Peyer's patch (tissue), 4 donors: Measurements from ENCODE around the gene WARS2. TPM values are rescaled to one million over a fixed set of nuclear protein-coding genes. Genes with fewer than 3 reads are reported as not detected.
"Not testable (repeated sequence)": the region's sequence is repeated elsewhere in the genome, so short reads cannot be mapped to it uniquely, and the experiment has no call there.

ENCODE experiments used
- DNase-seq, 3 donors: peaks; one replicate each; pipeline ENCODE4 v3.0.0-alpha.2; 2017 to 2019
- H3K27ac ChIP-seq, 4 donors: fragments of 200-600 bp; sonication (generic); one replicate each; pipeline ENCODE4 v1.5.1; 2016 to 2019
- H3K27me3 ChIP-seq, 2 donors: fragments of 200-600 bp; sonication (generic); one replicate each; pipeline ENCODE4 v1.5.1; 2019
- H3K36me3 ChIP-seq, 3 donors: fragments of 200-600 bp; sonication (generic); one replicate each; pipeline ENCODE4 v1.5.1; 2016 to 2019
- H3K4me1 ChIP-seq, 4 donors: fragments of 200-600 bp; sonication (generic); one replicate each; pipeline ENCODE4 v1.5.1; 2016 to 2019
- H3K4me3 ChIP-seq, 4 donors: fragments of 200-600 bp; sonication (generic); 1 replicate in 3 of 4; 2 replicates in 1 of 4; pipeline ENCODE4 v1.5.1; 2016 to 2019; ENCODE audit warnings: mild to moderate bottlenecking in 1 of 4
- H3K9me3 ChIP-seq, 4 donors: fragments of 200-600 bp; sonication (generic); one replicate each; pipeline ENCODE4 v1.5.1; 2016 to 2019; ENCODE audit warnings: mild to moderate bottlenecking in 1 of 4
- CTCF ChIP-seq, 6 experiments: fragments of 450-650 bp in 4 of 6; fragments of 200-600 bp in 2 of 6; sonication (generic) in 1 of 6; IDR thresholded peaks; one replicate each; pipeline ENCODE4 v1.5.1; 2017 to 2019; ENCODE audit warnings: antibody characterized with exemption in 6 of 6, mild to moderate bottlenecking in 3 of 6, moderate library complexity in 1 of 6
- POLR2A ChIP-seq, 2 donors: fragments of 450-650 bp; IDR thresholded peaks; one replicate each; pipeline ENCODE4 v1.5.1; 2017; ENCODE audit warnings: antibody characterized with exemption in 2 of 2, mild to moderate bottlenecking in 2 of 2, moderate library complexity in 2 of 2
- total RNA-seq, 4 donors: library from RNA; depleted of rRNA; stranded (reverse); fragments of >200 nt; gene quantifications; one replicate each; pipeline ENCODE4 v1.1.0, GENCODE V29; 2016

The WARS2 gene
- total RNA-seq, 4 donors from 2014 or later: 7.5 to 20.6 (median 10.6) TPM

- H3K9me3 ChIP-seq: no peaks in the 10 kb centered on the region
- H3K4me3 ChIP-seq: no peak overlapping the region
- no peak for TF ChIP-seq POLR2A (IDR thresholded peaks at IDR 0.05)
- TF ChIP-seq CTCF (IDR thresholded peaks at IDR 0.05): no peak
- no peak overlapping the region for H3K27ac ChIP-seq
- no peak for DNase-seq
- no peaks in the 10 kb centered on the region for H3K36me3 ChIP-seq
- H3K4me1 ChIP-seq: peaks cover 0 to 11% (median 1%) of the 10 kb centered on the region in 4 donors
- no peaks in the 10 kb centered on the region for H3K27me3 ChIP-seq
These were observed 4.1 kb downstream of the WARS2 start for GRCh38 chr1:119136401-119136800.

GRCh38 chr1:119133987-119134386, 6.5 kb downstream of the WARS2 start:
- no peaks in the 10 kb centered on the region for H3K9me3 ChIP-seq
- TF ChIP-seq CTCF (IDR thresholded peaks at IDR 0.05) (no peak), POLR2A (IDR thresholded peaks at IDR 0.05) (no peak)
- no peak overlapping the region for H3K27ac ChIP-seq
- H3K36me3 ChIP-seq: no peaks in the 10 kb centered on the region
- no peak overlapping the region for H3K4me3 ChIP-seq
- DNase-seq: no peak
- no peaks in the 10 kb centered on the region for H3K27me3 ChIP-seq
- no peaks in the 10 kb centered on the region for H3K4me1 ChIP-seq

- Histone ChIP-seq H3K27me3 (no peaks in the 10 kb centered on the region), H3K4me1 (no peaks in the 10 kb centered on the region), H3K4me3 (no peak overlapping the region), H3K27ac (no peak overlapping the region), H3K36me3 (no peaks in the 10 kb centered on the region), H3K9me3 (no peaks in the 10 kb centered on the region)
- DNase-seq: no peak
- TF ChIP-seq POLR2A (IDR thresholded peaks at IDR 0.05): no peak
- TF ChIP-seq CTCF (IDR thresholded peaks at IDR 0.05): no peak
These were observed 8.3 kb downstream of the WARS2 start for GRCh38 chr1:119132179-119132578.

- no peaks in the 10 kb centered on the region for H3K27me3 ChIP-seq
- no peak for DNase-seq
- H3K36me3 ChIP-seq: no peaks in the 10 kb centered on the region
- no peaks in the 10 kb centered on the region for H3K9me3 ChIP-seq
- H3K4me1 ChIP-seq: no peaks in the 10 kb centered on the region
- H3K27ac ChIP-seq: no peak overlapping the region
- H3K4me3 ChIP-seq: no peak overlapping the region
- no peak for TF ChIP-seq CTCF (IDR thresholded peaks at IDR 0.05)
- TF ChIP-seq POLR2A (IDR thresholded peaks at IDR 0.05): no peak
These were observed 14.6 kb downstream of the WARS2 start for GRCh38 chr1:119125874-119126273.

GRCh38 chr1:119124764-119125163, 15.7 kb downstream of the WARS2 start:
- H3K4me3 ChIP-seq: no peak overlapping the region
- no peak overlapping the region for H3K27ac ChIP-seq
- no peaks in the 10 kb centered on the region for H3K4me1 ChIP-seq
- no peaks in the 10 kb centered on the region for H3K9me3 ChIP-seq
- H3K36me3 ChIP-seq: no peaks in the 10 kb centered on the region
- H3K27me3 ChIP-seq: no peaks in the 10 kb centered on the region
- TF ChIP-seq POLR2A (IDR thresholded peaks at IDR 0.05) (no peak), CTCF (IDR thresholded peaks at IDR 0.05) (no peak)
- no peak for DNase-seq

- H3K36me3 ChIP-seq, H3K27ac ChIP-seq, H3K4me1 ChIP-seq, H3K27me3 ChIP-seq, H3K4me3 ChIP-seq, DNase-seq, H3K9me3 ChIP-seq: not testable (repeated sequence)
These were observed 18.6 kb downstream of the WARS2 start for GRCh38 chr1:119121872-119122271.
